Pancreas (tissue), 10 donors: Measurements from ENCODE around the gene SAAL1. TPM values are rescaled to one million over a fixed set of nuclear protein-coding genes. Genes with fewer than 3 reads are reported as not detected.
A peak's percentile ranks its signal among the peaks of the same experiment; 100 is the strongest.
"Not testable (repeated sequence)": the region's sequence is repeated elsewhere in the genome, so short reads cannot be mapped to it uniquely, and the experiment has no call there.

ENCODE experiments used
- ATAC-seq, 4 donors: fragments of 200-7000 bp; cut with Tn5 transposase; one replicate each; pipeline versions ENCODE4 v1.8.0 to v1.9.1; 2020; ENCODE audit warnings: mild to moderate bottlenecking in 4 of 4, moderate library complexity in 4 of 4
- DNase-seq, 6 donors: peaks; one replicate each; pipeline ENCODE4 v3.0.0-alpha.2; 2020
- FAIRE-seq: peaks from 2 replicates; lab custom pipeline; 2012; peaks lifted over from hg19 to GRCh38; lab: Jason Lieb, UNC
- H3K27ac ChIP-seq, 4 donors: fragments of 200-600 bp; sonication (generic); 1 replicate in 3 of 4; 2 replicates in 1 of 4; pipeline versions ENCODE4 v1.5.0 to v1.8.0; 2020
- H3K27me3 ChIP-seq, 4 donors: fragments of 200-600 bp; one replicate each; pipeline ENCODE4 v1.8.0; 2021
- H3K36me3 ChIP-seq, 3 donors: fragments of 200-600 bp; sonication (generic) in 1 of 3; one replicate each; pipeline versions ENCODE4 v1.5.0 to v1.8.0; 2020 to 2021
- H3K4me1 ChIP-seq, 3 donors: fragments of 200-600 bp; one replicate each; pipeline ENCODE4 v1.8.0; 2021
- H3K4me3 ChIP-seq, 4 donors: fragments of 200-600 bp; sonication (generic) in 2 of 4; one replicate each; pipeline versions ENCODE4 v1.5.0 to v1.8.0; 2020 to 2021
- H3K9me3 ChIP-seq, 4 donors: fragments of 200-600 bp; one replicate each; pipeline ENCODE4 v1.8.0; 2021
- WGBS, 2 donors: extraction: QIAGEN DNeasy Blood & Tissue Kit; methylation state at CpG; one replicate each; pipeline ENCODE4 v1.1.7; 2013; 5-methylcytosine and 5-hydroxymethylcytosine counted together
- intact Hi-C, 3 donors: fragments of 100-400 bp; cut with DNase I; formaldehyde crosslinking; loops; one replicate each; pipeline versions ENCODE4 v1.11.1 to v1.14.2; 2022
- polyA plus RNA-seq, 2 donors: library from polyadenylated mRNA; stranded (reverse); fragments of 200-250 nt; gene quantifications; one replicate each; pipeline ENCODE4 v1.2.3, GENCODE V29; 2013
- total RNA-seq, 6 donors: library from RNA; stranded (reverse); fragmentation: NEBNext Ultra II Directional in 4 of 6; extraction: Animal tissue kit (Norgen Biotek cat#: 25700) in 4 of 6; gene quantifications; one replicate each; pipeline versions ENCODE4 v1.2.1 to v1.2.4, GENCODE V29; 2021 to 2023
- TF ChIP-seq, protein P1 (sequence below), 4 donors: fragments of 200-600 bp; sonication (generic) in 3 of 4; IDR thresholded peaks; one replicate each; pipeline versions ENCODE4 v1.5.0 to v1.8.0; 2021; ENCODE audit warnings: antibody characterized with exemption in 4 of 4
- donor health status: healthy with polysubstance abuse.
- donor health status: DM: no; HTN: no; CAD: no; lungs with moderate emphysema.
- donor health status: DM: no; HTN: no; CAD: no.
- donor health status: control.
- donor health status: control.
- donor health status: Bipolar disorder and iron deficiency.
- donor health status: DM: yes; HTN: yes; CAD: no.
- donor health status: DM: no; HTN: no; CAD: no.
- donor health status: DM: no; HTN: no; CAD: no.
- donor health status: DM: yes; HTN: yes; CAD: no.

Gene SAAL1
- total and polyA plus RNA-seq, 8 donors = 4.6 to 8.8 (median 5.8) TPM

- 63 to 69% methylated on average over 5 of the region's 5 CpGs for WGBS, 2 donors
- no peak overlapping the region for H3K27ac ChIP-seq
- TF ChIP-seq, protein P1, sequence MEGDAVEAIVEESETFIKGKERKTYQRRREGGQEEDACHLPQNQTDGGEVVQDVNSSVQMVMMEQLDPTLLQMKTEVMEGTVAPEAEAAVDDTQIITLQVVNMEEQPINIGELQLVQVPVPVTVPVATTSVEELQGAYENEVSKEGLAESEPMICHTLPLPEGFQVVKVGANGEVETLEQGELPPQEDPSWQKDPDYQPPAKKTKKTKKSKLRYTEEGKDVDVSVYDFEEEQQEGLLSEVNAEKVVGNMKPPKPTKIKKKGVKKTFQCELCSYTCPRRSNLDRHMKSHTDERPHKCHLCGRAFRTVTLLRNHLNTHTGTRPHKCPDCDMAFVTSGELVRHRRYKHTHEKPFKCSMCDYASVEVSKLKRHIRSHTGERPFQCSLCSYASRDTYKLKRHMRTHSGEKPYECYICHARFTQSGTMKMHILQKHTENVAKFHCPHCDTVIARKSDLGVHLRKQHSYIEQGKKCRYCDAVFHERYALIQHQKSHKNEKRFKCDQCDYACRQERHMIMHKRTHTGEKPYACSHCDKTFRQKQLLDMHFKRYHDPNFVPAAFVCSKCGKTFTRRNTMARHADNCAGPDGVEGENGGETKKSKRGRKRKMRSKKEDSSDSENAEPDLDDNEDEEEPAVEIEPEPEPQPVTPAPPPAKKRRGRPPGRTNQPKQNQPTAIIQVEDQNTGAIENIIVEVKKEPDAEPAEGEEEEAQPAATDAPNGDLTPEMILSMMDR (IDR thresholded peaks at IDR 0.05) = no peak
- H3K4me3 ChIP-seq = no peak overlapping the region
- H3K4me1 ChIP-seq = no peaks in the 10 kb centered on the region
- intact Hi-C loops = no loop called here
- DNase-seq (no peak), ATAC-seq (no peak), FAIRE-seq (no peak)
- no peaks in the 10 kb centered on the region for H3K36me3 ChIP-seq
- no peaks in the 10 kb centered on the region for H3K9me3 ChIP-seq
- H3K27me3 ChIP-seq = peaks cover 0 to 4% (median 0%) of the 10 kb centered on the region in 4 donors
Observed at GRCh38 chr11:18144243-18144642, 38.4 kb upstream of the SAAL1 start.

DNA sequence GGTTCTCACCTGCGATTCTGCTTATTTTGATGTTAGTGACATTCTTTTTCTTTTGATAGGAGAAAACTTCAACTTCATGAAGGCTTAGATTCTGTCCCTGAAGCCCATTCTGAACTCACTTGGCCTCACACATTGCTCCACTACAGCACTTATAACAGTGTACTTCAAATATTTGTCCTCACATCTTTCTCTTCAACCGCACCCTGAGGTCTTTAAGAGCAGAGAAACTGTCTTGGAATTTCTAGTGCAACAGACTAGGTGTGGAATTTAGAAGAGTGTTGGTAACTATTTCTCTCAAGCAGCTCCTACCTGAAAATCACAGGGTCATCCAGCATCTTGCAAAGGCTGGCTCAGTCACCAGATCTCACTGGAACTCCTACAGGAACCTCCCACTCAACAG, 34.3 kb upstream of the SAAL1 start:
- no peaks in the 10 kb centered on the region for H3K27me3 ChIP-seq
- DNase-seq = no peak
- H3K27ac ChIP-seq = no peak overlapping the region
- no peaks in the 10 kb centered on the region for H3K36me3 ChIP-seq
- no peak for ATAC-seq
- no peaks in the 10 kb centered on the region for H3K4me1 ChIP-seq
- TF ChIP-seq, protein P1 (IDR thresholded peaks at IDR 0.05) = no peak
- no peak overlapping the region for H3K4me3 ChIP-seq
- 88 to 92% methylated on average over 2 of the region's 2 CpGs for WGBS, 2 donors
- H3K9me3 ChIP-seq = no peaks in the 10 kb centered on the region
- intact Hi-C loops = no loop called here
- FAIRE-seq = no peak

- Histone ChIP-seq H3K4me1 (no peaks in the 10 kb centered on the region), H3K27ac (no peak overlapping the region), H3K27me3 (no peaks in the 10 kb centered on the region), H3K9me3 (no peaks in the 10 kb centered on the region), H3K36me3 (no peaks in the 10 kb centered on the region), H3K4me3 (no peak overlapping the region)
- ATAC-seq (no peak), DNase-seq (no peak), FAIRE-seq (no peak)
- intact Hi-C loops = no loop called here
- 85 to 91% methylated on average over 29 of the region's 29 CpGs for whole genome bisulfite sequencing, 2 donors
- TF ChIP-seq, protein P1 (IDR thresholded peaks at IDR 0.05) = no peak
Observed at GRCh38 chr11:18137186-18137800, 31.4 kb upstream of the SAAL1 start.

DNA sequence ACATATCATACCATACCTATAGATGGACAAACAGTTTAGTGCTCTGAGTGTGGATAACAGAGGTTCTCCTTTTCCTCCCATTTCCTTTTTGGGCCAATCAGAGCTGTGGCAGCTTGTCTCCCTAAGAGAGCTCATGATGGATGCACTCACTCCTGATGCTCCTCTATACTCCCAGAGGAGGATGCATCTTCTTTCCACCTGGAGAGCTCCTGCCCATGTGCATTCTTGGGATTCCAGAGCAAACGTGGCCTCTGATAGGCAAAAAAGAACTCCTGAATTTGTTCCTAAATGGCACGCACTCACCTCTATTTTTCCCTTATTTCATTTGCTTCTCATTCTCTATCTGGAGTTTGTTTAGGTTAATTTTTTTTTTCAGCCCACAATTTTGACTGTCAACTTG, 29.4 kb upstream of the SAAL1 start:
- Histone ChIP-seq H3K27ac (no peak overlapping the region), H3K9me3 (no peaks in the 10 kb centered on the region), H3K36me3 (no peaks in the 10 kb centered on the region), H3K4me1 (no peaks in the 10 kb centered on the region), H3K27me3 (no peaks in the 10 kb centered on the region), H3K4me3 (no peak overlapping the region)
- ATAC-seq = no peak
- no peak for FAIRE-seq
- TF ChIP-seq, protein P1 (IDR thresholded peaks at IDR 0.05) = no peak
- no peak for DNase-seq
- WGBS, 2 donors = 31 to 35% methylated on average over 2 of the region's 2 CpGs
- intact Hi-C loops = no loop called here

GRCh38 chr11:18132341-18132740, 26.5 kb upstream of the SAAL1 start, which contains the start of gene MRGPRX3:
TSS of gene MRGPRX3 (plus strand) at chr11:18132571. CDS start at chr11:18137203, 4,632 bp downstream.
- 53 to 67% methylated on average over 3 of the region's 3 CpGs for WGBS, 2 donors
- Histone ChIP-seq H3K4me3 (no peak within 1 kb of the TSS), H3K27ac (no peak within 1 kb of the TSS), H3K36me3 (no peaks in the 10 kb centered on the region), H3K27me3 (peaks cover 0 to 3% (median 0%) of the 10 kb centered on the region in 4 donors), H3K4me1 (no peaks in the 10 kb centered on the region), H3K9me3 (no peaks in the 10 kb centered on the region)
- no peak for FAIRE-seq
- no peak for DNase-seq
- TF ChIP-seq, protein P1 (IDR thresholded peaks at IDR 0.05) = no peak
- ATAC-seq = no peak
- intact Hi-C loops = no loop called here

- not testable (repeated sequence) for FAIRE-seq
- WGBS, 2 donors = 56 to 61% methylated on average over 4 of the region's 4 CpGs
Observed at GRCh38 chr11:18131115-18131514, 25.2 kb upstream of the SAAL1 start.

DNA sequence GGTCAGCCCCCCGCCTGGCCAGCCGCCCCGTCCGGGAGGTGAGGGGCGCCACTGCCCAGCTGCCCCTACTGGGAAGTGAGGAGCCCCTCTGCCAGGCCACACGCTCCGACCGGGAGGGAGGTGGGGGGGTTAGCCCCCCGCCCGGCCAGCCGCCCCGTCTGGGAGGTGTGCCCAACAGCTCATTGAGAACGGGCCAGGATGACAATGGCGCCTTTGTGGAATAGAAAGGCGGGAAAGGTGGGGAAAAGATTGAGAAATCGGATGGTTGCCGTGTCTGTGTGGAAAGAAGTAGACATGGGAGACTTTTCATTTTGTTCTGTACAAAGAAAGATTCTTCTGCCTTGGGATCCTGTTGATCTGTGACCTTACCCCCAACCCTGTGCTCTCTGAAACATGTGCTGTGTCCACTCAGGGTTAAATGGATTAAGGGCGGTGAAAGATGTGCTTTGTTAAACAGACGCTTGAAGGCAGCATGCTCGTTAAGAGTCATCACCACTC, 15.5 kb upstream of the SAAL1 start:
- intact Hi-C loops, FAIRE-seq, ATAC-seq, H3K27me3 ChIP-seq, H3K4me1 ChIP-seq, H3K4me3 ChIP-seq, H3K36me3 ChIP-seq, H3K9me3 ChIP-seq, H3K27ac ChIP-seq: not testable (repeated sequence)
- WGBS, 2 donors = 68 to 74% methylated on average over 15 to 20 of the region's 20 CpGs
- DNase-seq = peak in 1 of 6 donors; percentile 44

More at GRCh38 chr11:18131115-18131514, 25.2 kb upstream of the SAAL1 start:
- H3K4me3 ChIP-seq, H3K9me3 ChIP-seq, DNase-seq, ATAC-seq, intact Hi-C loops, H3K4me1 ChIP-seq, H3K36me3 ChIP-seq, H3K27ac ChIP-seq, H3K27me3 ChIP-seq: not testable (repeated sequence)
